Activated T-cell treated with anti-CD3 and anti-CD28 coated beads for 4 hours (primary cell): Measurements from ENCODE around the gene CMIP.

Source experiments
- DNase-seq: peaks from one replicate; pipeline ENCODE4 v3.0.0-alpha.2; 2020

CMIP gene

DNA sequence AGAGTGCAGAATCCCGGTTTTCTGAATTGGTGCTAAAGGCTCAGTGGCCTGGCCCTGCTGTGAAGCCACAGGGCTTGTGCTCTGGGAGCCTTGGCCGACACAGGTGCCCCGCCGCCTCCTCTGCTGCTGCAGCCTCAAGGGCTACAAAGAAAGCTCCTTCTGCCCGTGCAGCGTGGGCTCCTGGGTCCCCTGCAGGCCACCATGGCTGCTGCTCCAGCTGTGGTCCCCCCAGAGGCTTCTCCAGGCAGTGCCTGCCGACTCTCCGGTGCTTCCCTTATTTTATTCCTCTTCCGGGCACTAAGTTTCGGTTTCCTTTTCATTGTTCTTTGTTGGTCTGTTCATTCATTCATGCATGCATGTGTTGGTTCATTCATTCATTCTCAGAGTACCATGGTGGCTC lies 53.1 kb downstream of the CMIP start:
- DNase-seq, result no peak

DNA sequence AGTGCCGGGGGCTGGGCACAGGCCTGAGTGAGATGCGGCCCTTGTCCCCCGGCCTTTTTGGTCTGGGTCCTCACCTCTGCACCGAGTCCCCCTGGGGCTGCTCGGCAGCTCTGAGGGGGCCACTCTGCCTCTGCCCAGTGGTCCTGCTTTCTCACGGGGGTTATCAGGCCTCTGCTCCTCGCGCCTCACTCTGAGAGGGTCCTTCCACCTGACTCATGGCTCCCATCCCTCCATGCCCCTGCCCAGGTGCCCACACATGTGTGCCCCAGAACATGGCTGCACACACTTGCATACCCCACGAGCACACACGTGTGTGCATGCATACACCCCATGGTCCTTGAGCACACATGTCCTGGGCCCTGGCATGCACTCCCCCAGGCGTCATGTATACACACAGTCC lies 53.7 kb downstream of the CMIP start:
- DNase-seq, result no peak

DNA sequence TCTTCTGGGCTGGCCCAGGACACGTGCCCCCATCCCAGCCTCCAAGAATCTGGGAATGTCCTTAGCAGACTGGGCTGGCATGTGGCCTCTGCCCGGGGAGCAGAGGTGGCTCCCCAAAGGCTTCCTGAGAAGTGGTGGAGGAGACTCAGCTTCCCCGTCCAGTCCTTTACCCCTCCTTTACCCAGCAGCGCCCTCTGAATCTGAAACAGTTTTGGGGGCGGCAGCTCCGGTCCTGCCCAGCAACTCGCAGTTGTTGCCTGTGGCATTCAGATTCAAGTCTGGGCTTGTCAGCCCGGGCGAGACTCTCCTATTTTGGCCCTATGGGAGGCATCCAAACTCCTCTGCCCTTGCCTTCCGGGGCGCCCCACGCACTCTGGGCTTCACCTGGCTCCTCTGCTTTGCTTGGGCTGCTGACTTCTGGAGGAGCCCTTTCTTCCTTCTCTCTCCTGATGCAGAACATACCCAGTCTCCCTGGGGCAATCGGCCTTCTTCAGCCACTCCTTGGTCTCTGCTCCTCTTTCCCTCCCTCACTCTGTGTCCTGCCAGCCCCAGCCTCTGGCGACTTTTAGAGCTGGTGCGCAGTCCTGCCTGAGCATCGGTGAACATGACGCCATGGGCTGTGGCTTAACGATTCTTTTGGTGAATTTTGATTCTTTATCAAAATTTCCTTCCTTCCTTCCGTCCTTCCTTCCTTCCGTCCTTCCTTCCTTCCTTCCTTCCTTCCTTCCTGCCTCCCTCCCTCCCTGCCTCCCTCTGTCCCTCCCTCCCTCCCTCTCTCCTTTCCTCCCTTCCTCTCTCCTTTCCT lies 55.2 kb downstream of the CMIP start:
- no peak for DNase-seq

DNA sequence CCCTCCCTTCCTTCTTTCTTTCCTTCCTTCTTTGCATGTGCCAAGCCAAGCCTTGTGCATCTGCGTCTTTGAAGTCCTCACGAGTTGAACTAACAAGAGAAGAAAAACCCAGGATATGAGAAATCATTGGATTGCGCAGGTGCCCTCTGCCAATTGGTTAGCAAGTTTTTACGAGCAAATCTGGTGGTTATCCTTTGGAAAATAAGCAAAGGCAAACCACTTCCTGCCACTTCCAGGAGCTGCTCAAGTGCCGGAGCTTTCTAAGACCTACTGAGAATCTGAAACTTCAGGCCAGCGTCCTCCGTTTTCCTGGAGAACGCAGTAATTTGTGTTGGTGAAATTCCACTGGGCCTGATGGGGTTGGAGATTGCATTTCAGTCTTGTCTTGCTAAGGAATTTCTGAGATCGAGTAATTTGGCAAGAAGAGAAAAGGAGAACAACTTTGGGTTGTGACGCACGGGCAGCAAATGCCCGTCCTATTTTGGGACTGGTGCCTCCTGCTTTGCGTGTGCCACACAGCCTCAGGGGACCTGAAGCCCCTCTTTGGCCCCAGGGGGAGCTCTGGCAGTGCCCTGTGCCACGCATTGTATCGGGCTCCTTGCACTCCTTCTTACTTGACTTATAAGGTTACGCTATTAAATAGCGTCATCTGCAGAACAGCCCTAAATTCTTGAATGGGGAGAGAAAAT lies 56.4 kb downstream of the CMIP start:
- no peak for DNase-seq

DNA sequence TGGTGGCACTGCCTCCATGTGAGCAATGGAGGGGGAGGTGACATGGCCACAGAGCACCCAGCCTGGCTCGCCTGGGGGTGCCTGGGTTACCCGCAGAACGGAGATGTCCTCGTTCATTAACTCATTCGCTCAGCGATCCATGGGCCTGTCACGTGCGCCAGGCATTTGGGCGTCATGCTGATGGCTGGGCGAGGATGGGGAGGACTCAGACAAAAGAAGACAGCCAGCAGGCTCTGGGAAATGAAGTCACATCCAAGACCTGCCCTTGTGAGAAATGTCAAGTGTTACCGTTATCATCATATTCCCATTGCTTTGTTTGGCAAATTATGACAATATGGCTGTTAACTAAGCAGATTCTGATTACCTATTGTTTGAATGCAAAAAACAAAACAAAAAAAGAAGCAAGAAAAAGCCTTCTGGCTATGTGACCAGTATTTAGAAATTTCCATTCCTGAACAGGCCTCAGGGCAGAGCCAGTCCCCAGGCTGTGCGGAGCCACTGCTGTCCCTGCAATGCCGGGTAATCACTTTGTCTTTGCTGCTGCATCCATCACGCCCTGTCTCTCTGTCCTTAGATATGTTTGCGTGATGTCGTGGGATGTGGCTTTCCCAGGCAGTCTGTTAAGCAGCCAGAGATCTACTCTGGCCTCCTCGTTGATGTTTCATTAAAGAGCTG lies 57.9 kb downstream of the CMIP start:
- no peak for DNase-seq

DNA sequence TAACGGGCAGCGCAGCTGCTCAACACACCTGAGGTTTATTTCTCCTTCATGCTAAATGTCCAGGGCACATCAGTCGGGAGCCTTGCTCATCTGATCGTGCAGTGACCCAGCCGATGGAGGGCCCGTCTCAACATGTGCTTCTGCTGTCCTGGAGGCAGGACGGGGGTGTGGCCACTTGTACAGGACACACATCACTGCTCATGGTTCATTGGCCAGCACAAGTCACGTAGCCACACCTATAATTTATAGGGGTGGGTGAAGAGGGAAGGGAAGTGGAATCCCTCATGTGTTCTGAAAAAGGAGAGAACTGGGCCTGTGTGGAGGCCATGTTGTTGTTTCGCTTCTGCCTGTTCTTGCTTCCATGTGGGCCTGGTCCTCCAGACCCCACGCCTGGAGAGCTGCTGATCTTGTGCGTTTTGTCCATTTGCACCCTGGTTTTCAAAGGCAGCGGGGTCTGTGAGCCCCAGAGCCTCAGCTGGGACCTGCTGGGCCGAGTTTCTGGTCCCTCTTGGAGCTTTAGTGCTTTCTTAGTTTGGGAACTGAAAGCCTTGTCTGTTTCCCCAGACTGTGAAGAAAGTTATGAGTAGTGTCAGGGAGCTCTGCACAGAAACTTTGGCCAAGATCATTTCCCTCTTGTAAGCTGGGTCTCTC lies 60.5 kb downstream of the CMIP start:
- no peak for DNase-seq

DNA sequence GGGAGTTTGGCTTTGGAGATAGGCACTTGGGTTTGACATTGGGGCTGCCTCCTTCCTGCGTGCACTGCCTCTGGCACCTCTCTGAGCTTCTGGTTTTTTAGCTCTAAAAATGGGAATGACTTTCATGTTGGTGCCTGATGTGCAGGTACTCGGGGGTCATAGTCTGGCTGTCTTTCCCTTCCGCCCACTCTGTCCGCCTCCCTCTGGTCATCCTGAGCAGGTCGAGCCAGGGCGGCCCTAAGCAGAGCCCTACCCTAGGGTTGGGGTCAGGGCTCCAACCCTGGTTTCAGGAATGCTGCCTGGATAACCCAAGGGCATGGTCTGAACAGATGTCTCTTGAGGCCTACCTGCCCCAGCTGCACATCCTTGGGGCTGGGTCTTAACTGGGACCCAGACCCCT lies 64.8 kb downstream of the CMIP start:
- no peak for DNase-seq

DNA sequence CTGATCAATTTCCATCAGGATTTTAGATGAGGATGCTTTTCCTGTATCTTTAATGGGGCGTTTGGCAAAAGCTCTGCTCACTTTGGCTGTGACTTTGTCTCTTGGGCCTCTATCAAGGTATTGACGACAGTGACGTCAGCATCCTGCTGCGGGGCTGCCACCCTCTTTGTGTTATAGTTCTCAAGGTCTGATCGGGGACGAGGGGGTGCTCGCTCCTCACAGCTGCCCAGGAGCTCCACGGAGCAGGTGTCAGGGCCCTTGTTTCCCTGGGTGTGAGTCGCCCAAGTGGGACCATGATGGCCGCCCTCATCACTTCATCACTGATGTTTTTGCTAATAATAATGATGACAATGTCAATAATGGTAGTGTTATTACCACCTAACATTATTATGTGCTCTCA lies 65.4 kb downstream of the CMIP start:
- DNase-seq, result no peak

DNA sequence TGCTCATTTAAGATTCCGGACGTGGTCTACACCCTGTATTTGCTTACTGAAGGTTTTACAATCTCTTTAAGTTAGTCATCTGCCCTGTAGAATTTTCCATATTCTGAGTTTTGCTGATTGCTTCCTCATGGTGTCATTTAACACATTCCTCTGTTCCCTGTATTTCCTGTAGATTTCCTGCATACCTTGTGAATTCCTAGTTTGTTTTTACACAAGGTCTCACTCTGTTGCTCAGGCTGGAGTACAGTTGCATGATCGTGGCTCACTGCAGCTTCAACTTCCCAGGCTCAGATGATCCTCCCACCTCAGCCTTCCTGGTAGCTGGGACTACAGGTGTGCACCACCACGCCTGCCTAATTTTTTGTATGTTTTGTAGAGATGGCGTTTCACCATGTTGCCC lies 66.8 kb downstream of the CMIP start:
- DNase-seq, result no peak

DNA sequence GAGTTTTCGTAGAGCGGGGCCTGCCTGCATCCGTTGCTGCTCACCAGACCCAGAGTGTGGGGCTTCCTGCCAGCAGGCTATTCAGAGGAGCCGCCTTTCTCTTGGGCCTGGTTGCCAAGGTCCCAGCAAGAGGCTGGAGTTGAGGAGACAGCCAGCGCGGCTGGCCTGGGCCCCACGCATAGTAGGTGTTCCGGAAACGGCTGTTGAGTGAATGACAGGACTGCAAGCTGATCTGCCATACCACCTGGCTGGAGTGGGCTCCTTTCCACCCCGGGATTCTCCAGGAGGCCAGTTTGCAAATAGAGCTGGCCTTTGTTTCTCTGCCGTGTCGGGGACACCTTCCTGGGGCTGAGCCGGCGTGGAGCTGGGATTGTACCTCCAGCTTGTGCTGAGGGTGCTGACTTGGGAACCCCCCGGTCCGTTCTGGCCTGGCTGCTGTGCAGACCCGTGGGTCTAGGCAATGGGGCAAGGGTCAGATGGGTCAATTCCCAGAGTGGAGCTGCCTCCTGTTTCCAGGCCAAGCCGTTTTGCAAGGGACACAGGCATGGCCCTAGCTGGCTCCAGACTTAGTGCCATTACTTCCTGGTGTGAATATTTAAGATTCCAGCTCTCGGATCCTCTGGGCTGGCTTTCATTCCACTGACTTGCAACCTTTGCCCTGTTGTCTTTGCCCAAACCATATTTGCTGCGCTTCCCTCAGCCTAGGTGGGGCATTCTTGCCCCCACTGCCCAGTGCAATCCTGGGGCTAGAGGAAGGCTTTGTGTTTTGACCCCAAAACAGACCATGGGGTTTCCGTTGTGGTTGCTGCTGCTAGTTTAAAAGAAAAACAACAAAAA lies 68.8 kb downstream of the CMIP start:
- DNase-seq, result no peak

DNA sequence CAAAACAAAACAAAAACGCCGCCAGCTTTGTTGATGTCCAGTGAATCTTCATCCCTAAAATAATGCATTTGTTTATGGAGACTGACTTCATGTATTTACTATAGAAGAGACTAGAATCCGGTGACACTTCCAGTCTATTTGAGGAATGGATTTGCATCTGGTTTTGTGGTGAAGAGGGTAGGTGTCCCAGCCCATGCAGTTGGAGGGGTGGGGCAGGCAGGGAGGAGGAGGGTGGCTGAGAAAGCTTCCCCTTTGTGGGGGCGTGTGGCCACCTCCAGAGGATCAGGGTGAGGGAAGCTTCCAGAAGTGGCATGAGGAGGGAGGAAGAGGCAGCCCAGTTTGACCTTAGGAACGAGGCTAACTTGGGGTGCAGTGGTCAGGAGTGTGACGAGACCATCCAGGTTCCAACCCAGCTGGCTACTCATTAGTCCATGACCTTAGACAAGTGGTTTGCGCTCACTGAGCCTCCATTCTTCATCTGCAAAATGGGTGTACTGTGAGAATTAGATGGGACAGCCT lies 69.5 kb downstream of the CMIP start:
- no peak for DNase-seq

DNA sequence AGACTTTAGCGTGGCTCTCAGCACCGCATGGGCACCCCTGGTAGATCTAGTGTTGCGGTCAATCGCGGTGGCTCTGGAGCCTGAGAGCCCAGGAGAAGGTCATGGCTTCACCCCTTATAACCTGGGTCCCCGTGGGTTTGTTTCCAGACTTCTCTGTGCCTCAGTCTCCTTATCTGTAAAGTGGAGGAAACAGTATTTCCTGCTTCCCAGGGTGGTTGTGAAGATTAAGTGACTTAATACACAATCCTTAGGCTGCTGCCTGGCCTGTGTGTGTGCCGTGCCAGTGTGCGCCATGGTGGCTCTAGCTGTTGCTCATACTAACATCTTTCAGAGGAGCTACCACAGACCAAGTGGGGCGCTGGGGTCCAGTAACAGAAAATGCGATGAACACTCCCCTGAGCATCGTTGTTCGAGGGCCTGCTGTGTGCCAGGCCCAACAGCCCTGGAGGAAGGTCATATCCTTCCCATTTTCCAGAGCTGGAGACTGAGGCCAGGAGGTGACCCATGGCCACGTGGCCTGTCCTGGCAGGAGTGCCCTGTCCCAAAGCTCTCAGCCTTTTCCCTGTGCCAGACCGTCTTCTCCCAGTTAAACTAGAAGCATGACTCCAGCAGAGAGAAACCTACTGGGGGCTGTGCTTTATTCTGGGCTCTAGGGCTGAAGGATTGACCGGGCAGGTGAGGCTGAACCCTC lies 70.1 kb downstream of the CMIP start:
- no peak for DNase-seq

DNA sequence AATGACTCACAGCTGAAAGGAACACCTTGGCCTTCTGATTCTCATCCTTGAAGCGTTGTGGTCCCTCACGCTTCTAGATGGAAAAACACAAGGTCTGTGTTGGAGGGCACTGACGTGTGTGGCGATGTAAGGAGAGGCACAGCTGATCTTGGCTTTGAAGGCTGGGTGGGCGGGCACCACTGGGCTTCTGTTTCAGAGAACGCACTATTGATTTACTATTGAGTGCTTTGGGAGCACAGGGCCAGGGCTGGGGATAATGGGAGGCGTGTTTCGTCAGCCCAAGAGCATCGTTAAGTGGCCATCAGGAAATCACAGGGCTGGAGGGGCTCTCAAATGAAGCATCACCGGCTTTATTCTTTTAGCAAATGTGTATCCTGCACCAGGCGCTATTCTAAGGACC lies 70.7 kb downstream of the CMIP start:
- no peak for DNase-seq

DNA sequence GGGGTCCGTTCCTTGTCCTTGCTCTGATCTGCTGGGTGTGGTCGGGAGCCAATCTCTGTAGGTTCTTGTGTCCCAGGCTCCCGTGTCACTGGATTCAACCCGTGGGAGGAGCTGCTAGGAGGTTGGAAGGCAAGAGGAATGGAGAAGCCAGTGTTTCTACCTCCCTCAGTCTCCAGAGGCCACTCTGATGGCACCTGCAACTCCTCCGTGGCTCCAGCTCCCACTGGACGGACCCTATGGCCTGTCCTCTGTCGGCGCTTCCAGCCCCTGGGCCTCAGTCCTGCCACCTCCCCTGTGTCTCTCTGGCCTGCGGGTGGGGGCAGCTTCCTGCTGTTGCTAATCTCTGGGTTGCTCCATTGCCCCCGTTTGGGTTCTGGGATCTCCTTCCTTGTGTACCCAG lies 71.1 kb downstream of the CMIP start:
- DNase-seq, result no peak

DNA sequence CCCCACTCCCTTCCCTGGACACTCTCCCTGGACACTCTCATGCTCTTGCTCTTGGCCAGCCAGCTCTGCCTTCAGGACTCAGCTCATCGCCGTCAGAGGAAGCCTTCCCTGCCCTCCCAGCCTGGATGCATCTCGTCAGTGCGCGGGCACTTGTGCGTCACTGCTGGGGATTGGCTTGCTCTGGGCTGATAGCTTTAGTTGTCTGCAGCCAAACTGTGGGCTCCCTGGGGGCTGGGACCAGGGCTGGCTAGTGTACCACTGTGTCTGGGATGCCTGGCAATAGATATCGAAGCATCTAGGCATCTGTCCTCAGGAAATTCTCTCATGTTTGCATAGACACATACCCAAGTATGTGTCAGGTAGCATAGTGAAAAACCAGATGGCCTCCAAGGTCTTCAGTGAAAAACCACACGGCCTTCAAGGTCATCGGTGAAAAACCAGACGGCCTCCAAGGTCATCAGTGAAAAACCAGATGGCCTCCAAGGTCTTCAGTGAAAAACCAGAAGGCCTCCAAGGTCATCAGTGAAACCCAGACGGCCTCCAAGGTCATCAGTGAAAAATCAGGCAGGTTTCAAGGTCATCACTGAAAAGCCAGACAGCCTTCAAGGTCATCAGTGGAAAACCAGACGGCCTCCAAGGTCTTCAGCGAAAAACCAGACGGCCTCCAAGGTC lies 72.0 kb downstream of the CMIP start:
- DNase-seq, result no peak

DNA sequence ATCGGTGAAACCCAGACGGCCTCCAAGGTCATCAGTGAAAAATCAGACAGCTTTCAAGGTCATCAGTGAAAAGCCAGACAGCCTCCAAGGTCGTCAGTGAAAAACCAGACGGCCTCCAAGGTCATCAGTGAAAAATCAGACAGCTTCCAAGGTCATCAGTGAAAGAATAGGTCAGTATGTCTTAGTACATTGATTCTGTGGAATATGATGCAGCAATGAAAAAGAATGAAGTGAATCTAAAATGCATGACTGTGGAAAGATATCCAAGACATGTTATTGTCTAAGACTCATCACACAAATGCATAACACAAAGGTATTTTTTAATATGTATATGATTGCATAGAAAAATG lies 72.5 kb downstream of the CMIP start:
- no peak for DNase-seq

DNA sequence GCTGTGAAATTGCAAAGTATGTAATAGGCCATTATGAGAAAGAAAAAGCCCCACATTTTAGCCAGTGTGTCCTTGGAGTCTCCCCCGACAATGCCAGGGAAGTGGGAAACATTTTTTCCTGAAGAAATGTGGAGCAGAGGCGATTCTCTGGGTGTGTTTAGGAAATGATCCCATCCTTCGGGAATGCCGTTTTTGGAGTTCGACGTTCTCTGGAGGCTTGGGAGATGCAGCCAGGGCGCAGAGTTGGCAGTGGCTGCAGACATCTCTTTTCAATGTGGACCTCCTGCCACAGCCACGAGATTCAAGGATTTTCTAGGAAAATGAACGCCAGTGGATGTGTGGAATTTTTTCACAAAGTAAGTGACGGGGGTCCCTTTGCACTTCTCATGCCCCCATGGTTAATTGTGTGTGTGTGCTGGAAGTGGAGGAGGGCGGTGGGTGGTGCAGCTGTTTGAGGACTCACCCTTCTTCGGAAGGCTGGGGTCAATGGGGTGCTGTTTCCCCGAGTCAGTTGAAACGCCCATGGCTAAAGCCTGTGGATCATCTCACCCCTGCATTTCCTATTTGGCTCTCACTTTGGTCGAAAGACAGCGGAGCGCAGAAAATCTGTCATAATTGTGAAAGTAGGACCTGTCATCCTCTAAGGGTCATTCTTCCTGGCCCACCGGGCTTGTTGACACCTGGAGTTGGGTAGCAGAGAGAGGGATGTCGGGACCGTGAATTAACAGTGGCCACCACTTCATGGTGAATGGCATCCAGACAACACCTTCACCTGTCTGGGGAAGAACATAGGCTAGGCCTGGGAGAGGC lies 73.2 kb downstream of the CMIP start:
- no peak for DNase-seq

DNA sequence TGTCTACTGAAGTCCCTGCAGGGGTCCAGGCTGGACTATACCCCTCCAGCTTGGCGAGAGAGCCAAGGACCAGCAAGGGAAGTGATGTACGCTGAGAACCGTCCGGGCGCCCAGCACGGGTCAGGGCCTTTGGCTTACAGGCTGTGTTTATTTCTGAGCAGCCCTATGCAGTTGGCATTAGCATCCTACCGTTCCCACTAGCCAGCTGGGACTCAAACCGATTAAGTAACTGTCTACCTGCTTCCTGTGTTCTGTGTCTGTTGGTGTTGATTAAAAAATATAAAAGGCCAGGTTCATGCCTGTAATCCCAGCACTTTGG lies 73.8 kb downstream of the CMIP start:
- no peak for DNase-seq

DNA sequence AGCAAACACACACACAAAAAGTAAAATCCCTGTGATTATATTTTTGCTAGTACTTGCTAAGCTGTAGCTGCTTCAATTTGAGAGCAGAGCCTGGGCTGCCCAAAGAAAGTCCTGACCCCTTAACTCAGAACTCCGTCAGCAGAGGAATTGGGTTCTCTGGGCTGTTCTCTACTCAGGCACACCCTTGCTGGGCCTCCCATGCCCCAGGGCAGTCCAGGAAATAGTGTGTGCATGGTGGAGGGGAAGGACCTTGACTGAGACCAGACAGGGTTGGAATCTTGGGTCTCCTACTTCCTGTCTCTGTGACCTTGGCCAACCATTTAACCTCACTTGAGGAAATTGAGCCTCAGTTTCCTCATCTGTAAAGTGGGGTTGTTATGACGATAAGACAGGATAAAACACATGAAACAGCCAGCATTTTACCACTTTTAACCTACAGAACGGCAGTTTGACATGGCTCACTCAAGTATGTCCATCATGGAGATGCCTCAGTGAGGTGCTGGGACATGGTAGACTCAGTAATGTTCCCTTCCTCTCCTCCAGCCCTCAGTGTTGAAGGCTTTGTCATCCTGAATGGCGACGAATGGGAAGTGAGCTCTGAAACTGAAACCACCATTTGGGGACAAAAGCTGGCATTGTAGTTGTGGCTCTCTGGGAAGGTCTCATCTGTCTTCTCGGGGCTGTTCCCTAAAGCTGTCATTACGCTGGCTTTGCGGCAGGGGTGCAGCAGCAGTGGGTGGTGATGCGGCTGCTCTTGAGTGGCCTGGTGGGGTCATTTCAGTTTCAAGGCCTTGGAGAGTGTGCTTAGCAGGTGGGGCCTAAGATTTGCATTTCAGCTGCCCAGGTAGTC lies 74.9 kb downstream of the CMIP start:
- DNase-seq, result no peak

DNA sequence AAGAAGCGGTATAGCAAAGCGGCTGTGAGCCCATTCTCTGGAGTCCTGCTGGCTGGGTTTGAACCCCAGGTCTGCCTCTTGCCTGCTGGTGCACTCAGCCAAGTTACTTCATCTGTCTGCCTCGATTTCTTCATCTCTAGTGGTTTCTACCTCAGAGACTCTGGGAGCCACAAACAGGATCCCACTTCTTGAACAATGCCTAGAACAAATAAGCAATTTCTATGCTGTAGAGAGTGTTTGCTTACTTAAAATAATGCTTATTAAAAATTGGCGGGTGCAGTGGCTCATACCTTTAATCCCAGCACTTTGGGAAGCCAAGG lies 75.5 kb downstream of the CMIP start:
- no peak for DNase-seq
